ENCODE data around the gene PTPRH.

PTPRH gene

GRCh38 chr19:55146078-55146704 is 63.1 kb downstream of the PTPRH start:
- H3K79me1 ChIP-seq (ENCODE audit: low read length): no peaks in the 10 kb centered on the region
- no peak overlapping the region for H4K5ac ChIP-seq (ENCODE audit: low read length)
- no CpG with 5 or more reads among the region's 41 CpGs for WGBS (ENCODE audit: extremely low coverage, insufficient coverage, low lambda C conversion rate)

GRCh38 chr19:55145232-55145631 is 64.1 kb downstream of the PTPRH start:
- Histone ChIP-seq H2BK5ac (ENCODE audit: low read length) (no peak overlapping the region), H4K5ac (ENCODE audit: low read length) (no peak overlapping the region), H3K4me2 (ENCODE audit: low read length) (no peak overlapping the region), H3K27me3 (ENCODE audit: insufficient read depth, low read length, poor library complexity) (no peaks in the 10 kb centered on the region), H2BK15ac (replicated peaks; ENCODE audit: low read depth) (no peak overlapping the region), H3K23ac (ENCODE audit: low read length) (no peak overlapping the region), H3K4ac (ENCODE audit: low read depth, low read length) (no peak overlapping the region), H3K79me1 (ENCODE audit: low read length) (no peaks in the 10 kb centered on the region), H3K79me2 (ENCODE audit: control insufficient read depth, insufficient read depth, low read length) (no peaks in the 10 kb centered on the region), H2AK5ac (ENCODE audit: low read length) (no peak overlapping the region), H2BK120ac (ENCODE audit: low read depth, low read length) (no peak overlapping the region), H4K8ac (ENCODE audit: low read depth, low read length) (no peak overlapping the region), H3K27ac (ENCODE audit: low read depth, low read length) (no peak overlapping the region), H3K4me3 (ENCODE audit: low read length) (no peak overlapping the region), H3K9ac (ENCODE audit: low read length) (no peak overlapping the region), H3K36me3 (ENCODE audit: control insufficient read depth, insufficient read depth, low read length) (no peaks in the 10 kb centered on the region), H3K56ac (ENCODE audit: low read length) (no peak overlapping the region), H3K18ac (ENCODE audit: low read length) (no peak overlapping the region), H3K4me1 (ENCODE audit: control insufficient read depth, low read depth, low read length) (no peaks in the 10 kb centered on the region)
- DNase-seq: no peak
- WGBS (ENCODE audit: extremely low coverage, insufficient coverage, low lambda C conversion rate): no CpG with 5 or more reads among the region's 3 CpGs

More at GRCh38 chr19:55146078-55146704, 63.1 kb downstream of the PTPRH start:
- no peak overlapping the region for H2AK5ac ChIP-seq (ENCODE audit: low read length)
- H2BK5ac ChIP-seq (ENCODE audit: low read length): no peak overlapping the region
- no peaks in the 10 kb centered on the region for H3K36me3 ChIP-seq (ENCODE audit: control insufficient read depth, insufficient read depth, low read length)
- H3K56ac ChIP-seq (ENCODE audit: low read length): peak overlapping the region; percentile 80
- no peak overlapping the region for H2BK15ac ChIP-seq (replicated peaks; ENCODE audit: low read depth)
- peak overlapping the region; percentile 83 for H3K18ac ChIP-seq (ENCODE audit: low read length)
- H3K4me1 ChIP-seq (ENCODE audit: control insufficient read depth, low read depth, low read length): no peaks in the 10 kb centered on the region
- peak; percentile 82 for DNase-seq
- H3K4me3 ChIP-seq (ENCODE audit: low read length): peak overlapping the region; percentile 43
- peak overlapping the region; percentile 65 for H3K9ac ChIP-seq (ENCODE audit: low read length)
- no peak overlapping the region for H2BK120ac ChIP-seq (ENCODE audit: low read depth, low read length)
- no peak overlapping the region for H3K27ac ChIP-seq (ENCODE audit: low read depth, low read length)
- no peaks in the 10 kb centered on the region for H3K27me3 ChIP-seq (ENCODE audit: insufficient read depth, low read length, poor library complexity)
- H3K79me2 ChIP-seq (ENCODE audit: control insufficient read depth, insufficient read depth, low read length): no peaks in the 10 kb centered on the region
- no peak overlapping the region for H4K8ac ChIP-seq (ENCODE audit: low read depth, low read length)
- H3K4ac ChIP-seq (ENCODE audit: low read depth, low read length): no peak overlapping the region
- peak overlapping the region; percentile 59 for H3K4me2 ChIP-seq (ENCODE audit: low read length)
- no peak overlapping the region for H3K23ac ChIP-seq (ENCODE audit: low read length)

DNA sequence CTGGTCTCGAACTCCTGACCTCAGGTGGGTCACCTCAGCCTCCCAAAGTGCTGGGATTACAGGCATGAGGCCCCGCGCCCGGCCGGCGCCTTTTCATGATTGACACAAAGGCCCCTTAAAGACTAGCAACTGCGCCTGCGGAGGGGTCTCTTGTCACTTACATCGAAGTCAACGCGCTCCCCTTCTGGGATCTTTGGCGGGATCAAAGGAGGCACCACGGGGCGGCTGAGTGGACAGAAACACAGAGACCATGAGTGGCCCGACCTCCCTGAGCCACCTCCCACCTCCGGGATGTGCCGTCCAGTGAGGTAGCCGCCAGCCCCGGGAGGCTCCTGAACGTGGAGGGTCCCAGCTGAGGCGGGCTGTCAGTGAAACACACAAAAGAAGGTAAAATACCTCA is 67.6 kb downstream of the PTPRH start:
- Histone ChIP-seq H3K23ac (ENCODE audit: low read length) (peak overlapping the region; percentile 80), H2AK5ac (ENCODE audit: low read length) (no peak overlapping the region), H3K4ac (ENCODE audit: low read depth, low read length) (no peak overlapping the region), H3K27ac (ENCODE audit: low read depth, low read length) (no peak overlapping the region), H3K4me1 (ENCODE audit: control insufficient read depth, low read depth, low read length) (no peaks in the 10 kb centered on the region), H2BK15ac (replicated peaks; ENCODE audit: low read depth) (no peak overlapping the region), H3K4me2 (ENCODE audit: low read length) (peak overlapping the region; percentile 13), H4K5ac (ENCODE audit: low read length) (no peak overlapping the region), H3K4me3 (ENCODE audit: low read length) (no peak overlapping the region), H2BK5ac (ENCODE audit: low read length) (no peak overlapping the region), H3K79me2 (ENCODE audit: control insufficient read depth, insufficient read depth, low read length) (no peaks in the 10 kb centered on the region), H3K36me3 (ENCODE audit: control insufficient read depth, insufficient read depth, low read length) (no peaks in the 10 kb centered on the region), H3K56ac (ENCODE audit: low read length) (peak overlapping the region; percentile 73), H3K18ac (ENCODE audit: low read length) (no peak overlapping the region), H3K27me3 (ENCODE audit: insufficient read depth, low read length, poor library complexity) (no peaks in the 10 kb centered on the region), H4K8ac (ENCODE audit: low read depth, low read length) (no peak overlapping the region), H2BK120ac (ENCODE audit: low read depth, low read length) (no peak overlapping the region), H3K9ac (ENCODE audit: low read length) (peak overlapping the region; percentile 29), H3K79me1 (ENCODE audit: low read length) (no peaks in the 10 kb centered on the region)
- DNase-seq: no peak
- no CpG with 5 or more reads among the region's 21 CpGs for WGBS (ENCODE audit: extremely low coverage, insufficient coverage, low lambda C conversion rate)

DNA sequence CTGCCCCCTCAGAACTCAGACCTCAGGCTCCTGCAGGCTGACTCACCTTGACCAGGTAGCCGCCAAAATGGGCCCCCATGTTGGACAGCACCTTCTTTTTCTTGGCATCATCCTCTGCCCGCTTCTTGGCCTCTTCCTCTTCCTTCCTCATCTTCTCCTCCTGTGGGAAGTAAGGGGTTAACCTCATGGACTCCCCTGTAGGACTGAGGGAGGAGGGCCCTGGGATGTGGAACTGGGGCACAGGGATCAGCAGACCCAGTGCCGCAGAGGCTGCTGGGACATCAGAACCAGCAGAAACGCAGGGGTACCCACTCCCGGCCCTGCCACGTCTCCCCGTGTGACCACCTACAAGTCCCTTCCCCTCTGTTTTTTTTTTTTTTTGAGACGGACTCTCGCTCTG is 71.4 kb downstream of the PTPRH start:
- Histone ChIP-seq H3K27ac (ENCODE audit: low read depth, low read length) (no peak overlapping the region), H3K56ac (ENCODE audit: low read length) (no peak overlapping the region), H3K79me2 (ENCODE audit: control insufficient read depth, insufficient read depth, low read length) (no peaks in the 10 kb centered on the region), H3K4ac (ENCODE audit: low read depth, low read length) (no peak overlapping the region), H4K8ac (ENCODE audit: low read depth, low read length) (no peak overlapping the region), H3K4me1 (ENCODE audit: control insufficient read depth, low read depth, low read length) (no peaks in the 10 kb centered on the region), H2BK15ac (replicated peaks; ENCODE audit: low read depth) (no peak overlapping the region), H3K9ac (ENCODE audit: low read length) (no peak overlapping the region), H2BK120ac (ENCODE audit: low read depth, low read length) (no peak overlapping the region), H2BK5ac (ENCODE audit: low read length) (no peak overlapping the region), H3K23ac (ENCODE audit: low read length) (no peak overlapping the region), H3K4me3 (ENCODE audit: low read length) (no peak overlapping the region), H3K79me1 (ENCODE audit: low read length) (no peaks in the 10 kb centered on the region), H3K36me3 (ENCODE audit: control insufficient read depth, insufficient read depth, low read length) (no peaks in the 10 kb centered on the region), H4K5ac (ENCODE audit: low read length) (no peak overlapping the region), H2AK5ac (ENCODE audit: low read length) (no peak overlapping the region), H3K27me3 (ENCODE audit: insufficient read depth, low read length, poor library complexity) (no peaks in the 10 kb centered on the region), H3K18ac (ENCODE audit: low read length) (no peak overlapping the region), H3K4me2 (ENCODE audit: low read length) (no peak overlapping the region)
- no peak for DNase-seq
- WGBS (ENCODE audit: extremely low coverage, insufficient coverage, low lambda C conversion rate): no CpG with 5 or more reads among the region's 9 CpGs

GRCh38 chr19:55136399-55137102 is 72.8 kb downstream of the PTPRH start:
- no peak overlapping the region for H3K4me2 ChIP-seq (ENCODE audit: low read length)

More at GRCh38 chr19:55136399-55137102, 72.8 kb downstream of the PTPRH start:
- H2BK15ac ChIP-seq (replicated peaks; ENCODE audit: low read depth): no peak overlapping the region
- no peak for DNase-seq
- no peak overlapping the region for H3K27ac ChIP-seq (ENCODE audit: low read depth, low read length)
- H3K18ac ChIP-seq (ENCODE audit: low read length): no peak overlapping the region
- no peak overlapping the region for H3K4ac ChIP-seq (ENCODE audit: low read depth, low read length)
- no peaks in the 10 kb centered on the region for H3K36me3 ChIP-seq (ENCODE audit: control insufficient read depth, insufficient read depth, low read length)
- no peak overlapping the region for H3K56ac ChIP-seq (ENCODE audit: low read length)
- H3K9ac ChIP-seq (ENCODE audit: low read length): no peak overlapping the region
- H3K79me1 ChIP-seq (ENCODE audit: low read length): no peaks in the 10 kb centered on the region
- no peak overlapping the region for H2BK120ac ChIP-seq (ENCODE audit: low read depth, low read length)
- no peaks in the 10 kb centered on the region for H3K79me2 ChIP-seq (ENCODE audit: control insufficient read depth, insufficient read depth, low read length)
- WGBS (ENCODE audit: extremely low coverage, insufficient coverage, low lambda C conversion rate): no CpG with 5 or more reads among the region's 17 CpGs
- H3K4me3 ChIP-seq (ENCODE audit: low read length): no peak overlapping the region
- H4K8ac ChIP-seq (ENCODE audit: low read depth, low read length): no peak overlapping the region
- no peak overlapping the region for H4K5ac ChIP-seq (ENCODE audit: low read length)
- no peaks in the 10 kb centered on the region for H3K27me3 ChIP-seq (ENCODE audit: insufficient read depth, low read length, poor library complexity)
- no peak overlapping the region for H3K23ac ChIP-seq (ENCODE audit: low read length)
- no peak overlapping the region for H2AK5ac ChIP-seq (ENCODE audit: low read length)
- H3K4me1 ChIP-seq (ENCODE audit: control insufficient read depth, low read depth, low read length): no peaks in the 10 kb centered on the region
- H2BK5ac ChIP-seq (ENCODE audit: low read length): no peak overlapping the region
